Tibial nerve (tissue), 3 donors: Measurements from ENCODE around the gene TDRD9.

Source experiments
- CTCF ChIP-seq, 5 experiments: fragments of 200-600 bp in 3 of 5; fragments of 450-650 bp in 2 of 5; sonication (generic) in 3 of 5; IDR thresholded peaks; one replicate each; pipeline ENCODE4 v1.5.1; 2016 to 2019; ENCODE audit warnings: antibody characterized with exemption in 5 of 5, mild to moderate bottlenecking in 3 of 5, moderate library complexity in 2 of 5
- POLR2A ChIP-seq, 2 donors: fragments of 450-650 bp; IDR thresholded peaks; one replicate each; pipeline ENCODE4 v1.6.1; 2017; ENCODE audit warnings: antibody characterized with exemption in 2 of 2, mild to moderate bottlenecking in 2 of 2, moderate library complexity in 2 of 2

GRCh38 chr14:103882503-103883262, 45.6 kb upstream of the TDRD9 start:
- TF ChIP-seq CTCF (IDR thresholded peaks at IDR 0.05) (no peak), POLR2A (IDR thresholded peaks at IDR 0.05) (no peak)
